Measurements from ENCODE around the gene FOXE1.
A peak's percentile ranks its signal among the peaks of the same experiment; 100 is the strongest.

The FOXE1 gene

DNA sequence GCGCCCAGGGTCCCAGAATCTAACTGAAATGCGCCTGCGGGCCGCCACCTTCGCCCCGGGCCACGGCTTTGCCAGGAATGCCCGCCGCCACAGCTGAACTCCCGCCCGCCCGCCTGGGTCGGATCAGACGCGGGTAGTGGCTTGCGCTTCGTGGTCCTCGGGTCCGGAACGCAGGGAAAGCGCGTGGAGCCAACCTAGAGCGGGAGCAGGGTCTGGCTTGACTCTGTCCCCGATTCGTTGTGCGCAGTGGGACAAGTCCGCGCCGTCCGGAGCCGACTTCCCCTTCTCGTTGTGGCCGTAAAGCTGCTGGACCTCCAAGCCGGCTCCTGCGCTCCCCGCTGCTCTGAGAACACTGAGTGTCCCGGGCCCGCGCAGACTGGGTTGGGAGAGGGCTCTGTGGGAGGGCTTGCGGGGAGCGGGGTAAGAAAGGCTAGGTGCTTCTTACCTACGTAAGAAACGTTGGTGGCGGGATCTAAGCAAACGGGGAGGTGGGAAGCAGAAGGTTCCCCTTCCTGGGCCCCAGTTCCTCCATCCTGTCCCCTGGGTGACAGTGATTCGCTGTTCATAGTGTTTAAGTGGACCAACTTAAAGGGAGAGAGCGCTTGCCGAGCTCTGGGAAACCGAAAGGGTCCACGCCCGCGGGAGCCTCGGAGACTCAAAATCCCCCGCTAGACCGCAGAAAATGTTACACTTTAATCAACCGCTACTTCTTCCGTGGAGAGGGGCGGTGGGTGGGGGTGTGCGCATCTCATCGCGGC is 4.4 kb upstream of the FOXE1 start:
- no peak for DNase-seq

DNA sequence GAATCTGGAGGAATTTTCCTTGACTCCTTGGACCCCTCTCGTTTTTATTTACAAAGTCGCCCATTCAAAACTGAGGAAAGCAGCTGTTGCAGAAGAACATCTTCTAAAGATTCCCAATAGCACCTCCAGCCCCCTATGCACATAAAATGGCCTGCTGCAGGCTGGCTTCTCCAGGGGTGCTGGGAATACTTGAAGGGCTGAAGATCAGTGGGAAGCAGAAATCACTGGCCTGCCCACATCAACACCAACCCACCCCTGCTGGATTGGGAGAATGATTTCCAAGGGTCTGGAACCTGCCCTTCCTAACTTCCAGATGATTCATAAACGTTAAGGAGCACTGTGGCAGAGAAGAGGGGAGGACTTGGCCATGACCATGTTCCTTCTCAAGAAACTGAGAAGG is 3.0 kb upstream of the FOXE1 start:
- no peak for DNase-seq

DNA sequence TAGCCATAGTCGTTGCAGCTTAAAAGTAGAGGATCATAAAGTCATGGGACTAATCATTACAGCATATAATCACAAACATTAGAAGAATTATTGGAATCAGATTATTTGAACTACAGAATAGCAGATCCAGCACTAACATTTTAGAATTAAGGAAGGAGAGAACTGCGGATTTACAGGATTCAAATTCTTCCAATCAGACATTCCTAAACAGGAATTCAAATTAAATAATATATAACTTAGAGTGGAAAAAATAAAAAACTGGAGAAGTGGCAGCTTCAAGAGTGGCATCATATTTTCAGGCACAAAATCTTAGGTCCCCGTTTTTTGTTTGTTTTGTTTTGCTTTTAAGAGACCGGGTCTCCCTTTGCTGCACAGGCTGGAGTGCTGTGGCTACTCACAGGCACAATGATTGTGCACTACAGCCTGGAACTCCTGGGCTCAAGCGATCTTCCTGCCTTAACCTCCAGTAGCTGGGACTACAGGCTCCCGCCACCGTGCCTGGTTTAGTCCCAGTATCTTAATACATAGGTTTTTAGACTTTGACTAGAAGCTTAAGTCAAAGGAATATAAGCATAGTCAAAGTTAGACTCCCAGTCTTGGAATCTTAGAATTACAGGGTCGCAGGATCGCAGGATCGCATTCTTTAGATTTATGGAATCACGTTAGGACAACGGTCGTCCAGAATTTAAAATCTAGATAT is 2.1 kb upstream of the FOXE1 start:
- no peak for DNase-seq

DNA sequence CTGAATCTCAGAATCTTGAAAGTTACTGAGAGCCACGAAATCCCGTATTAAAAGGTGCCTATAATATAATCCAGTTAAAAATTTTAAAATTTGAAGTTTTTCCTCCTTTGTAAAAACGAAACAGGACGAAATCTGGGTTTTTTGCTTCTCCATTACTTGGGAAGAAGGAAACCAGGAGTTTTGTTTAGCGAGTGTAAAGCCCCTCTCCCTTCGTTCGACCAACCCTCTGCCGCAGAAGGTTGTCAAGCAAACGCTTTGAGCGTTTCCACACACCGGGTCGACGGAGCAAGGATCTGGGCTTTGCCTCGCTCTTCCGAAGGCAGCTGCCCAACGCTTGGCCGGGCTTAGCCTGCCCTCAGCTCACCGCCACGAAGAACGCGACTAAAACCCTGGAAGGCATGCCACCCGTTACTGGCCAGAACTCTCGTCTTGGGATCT is 1.6 kb upstream of the FOXE1 start:
- no peak for DNase-seq

DNA sequence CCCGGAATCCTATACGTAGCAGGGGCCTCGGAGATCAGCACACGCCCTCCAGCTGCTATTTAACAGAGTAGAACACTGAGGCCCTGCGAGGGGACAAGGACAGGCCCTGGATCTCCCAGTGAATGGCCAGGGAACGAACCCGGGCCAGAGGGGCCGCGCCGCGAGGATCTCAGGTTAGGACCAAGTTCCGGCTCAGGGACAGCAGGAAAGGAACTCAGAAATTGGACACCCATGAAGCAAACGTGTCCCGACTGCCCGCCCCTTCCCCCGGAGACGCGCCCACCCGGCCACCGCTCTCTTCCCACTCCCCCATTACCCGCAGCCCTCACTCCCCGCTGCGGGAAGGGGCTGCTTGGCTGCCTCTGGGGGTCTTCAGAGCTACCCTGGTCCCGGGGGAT is 1.0 kb upstream of the FOXE1 start:
- no peak for DNase-seq

DNA sequence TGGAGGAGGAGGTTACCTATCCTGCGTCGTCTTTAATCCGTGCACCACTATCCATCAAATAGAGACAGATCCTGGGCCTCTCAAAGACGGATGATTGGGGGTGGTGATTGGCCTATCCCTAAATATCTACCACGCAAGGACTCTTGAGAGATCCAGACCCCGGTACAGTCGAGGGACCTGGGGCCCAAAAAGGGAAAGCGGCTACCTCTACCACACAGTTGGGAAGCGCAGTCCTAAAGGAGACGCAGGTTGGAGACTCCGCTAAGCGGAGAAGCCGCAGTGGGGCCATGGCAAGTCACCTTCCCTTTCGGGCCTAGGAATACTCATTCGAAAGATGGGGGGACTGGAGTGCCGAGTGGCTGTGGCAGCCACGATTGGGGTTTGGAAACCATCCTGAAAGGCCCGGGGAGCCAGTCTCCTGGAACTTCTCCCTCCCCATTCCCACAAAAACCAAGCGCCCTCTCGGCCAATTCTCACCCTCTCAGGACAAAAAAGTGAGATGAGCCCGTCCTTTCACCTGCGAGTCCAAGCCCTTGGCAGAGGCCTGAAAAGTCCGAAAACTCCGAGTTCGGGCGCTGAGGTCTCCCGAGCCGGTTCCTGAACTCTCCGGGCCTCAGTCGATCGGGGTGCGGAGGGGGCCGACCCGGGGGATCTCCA is 499 bp upstream of the FOXE1 start:
- no peak for DNase-seq

DNA sequence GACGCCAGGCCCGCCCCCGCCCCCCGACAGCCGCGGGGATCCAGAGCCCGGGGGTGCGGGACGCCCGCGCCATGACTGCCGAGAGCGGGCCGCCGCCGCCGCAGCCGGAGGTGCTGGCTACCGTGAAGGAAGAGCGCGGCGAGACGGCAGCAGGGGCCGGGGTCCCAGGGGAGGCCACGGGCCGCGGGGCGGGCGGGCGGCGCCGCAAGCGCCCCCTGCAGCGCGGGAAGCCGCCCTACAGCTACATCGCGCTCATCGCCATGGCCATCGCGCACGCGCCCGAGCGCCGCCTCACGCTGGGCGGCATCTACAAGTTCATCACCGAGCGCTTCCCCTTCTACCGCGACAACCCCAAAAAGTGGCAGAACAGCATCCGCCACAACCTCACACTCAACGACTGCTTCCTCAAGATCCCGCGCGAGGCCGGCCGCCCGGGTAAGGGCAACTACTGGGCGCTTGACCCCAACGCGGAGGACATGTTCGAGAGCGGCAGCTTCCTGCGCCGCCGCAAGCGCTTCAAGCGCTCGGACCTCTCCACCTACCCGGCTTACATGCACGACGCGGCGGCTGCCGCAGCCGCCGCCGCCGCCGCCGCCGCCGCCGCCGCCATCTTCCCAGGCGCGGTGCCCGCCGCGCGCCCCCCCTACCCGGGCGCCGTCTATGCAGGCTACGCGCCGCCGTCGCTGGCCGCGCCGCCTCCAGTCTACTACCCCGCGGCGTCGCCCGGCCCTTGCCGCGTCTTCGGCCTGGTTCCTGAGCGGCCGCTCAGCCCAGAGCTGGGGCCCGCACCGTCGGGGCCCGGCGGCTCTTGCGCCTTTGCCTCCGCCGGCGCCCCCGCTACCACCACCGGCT is 1.0 kb downstream of the FOXE1 start:
- peak; percentile 49 to 55 for DNase-seq

DNA sequence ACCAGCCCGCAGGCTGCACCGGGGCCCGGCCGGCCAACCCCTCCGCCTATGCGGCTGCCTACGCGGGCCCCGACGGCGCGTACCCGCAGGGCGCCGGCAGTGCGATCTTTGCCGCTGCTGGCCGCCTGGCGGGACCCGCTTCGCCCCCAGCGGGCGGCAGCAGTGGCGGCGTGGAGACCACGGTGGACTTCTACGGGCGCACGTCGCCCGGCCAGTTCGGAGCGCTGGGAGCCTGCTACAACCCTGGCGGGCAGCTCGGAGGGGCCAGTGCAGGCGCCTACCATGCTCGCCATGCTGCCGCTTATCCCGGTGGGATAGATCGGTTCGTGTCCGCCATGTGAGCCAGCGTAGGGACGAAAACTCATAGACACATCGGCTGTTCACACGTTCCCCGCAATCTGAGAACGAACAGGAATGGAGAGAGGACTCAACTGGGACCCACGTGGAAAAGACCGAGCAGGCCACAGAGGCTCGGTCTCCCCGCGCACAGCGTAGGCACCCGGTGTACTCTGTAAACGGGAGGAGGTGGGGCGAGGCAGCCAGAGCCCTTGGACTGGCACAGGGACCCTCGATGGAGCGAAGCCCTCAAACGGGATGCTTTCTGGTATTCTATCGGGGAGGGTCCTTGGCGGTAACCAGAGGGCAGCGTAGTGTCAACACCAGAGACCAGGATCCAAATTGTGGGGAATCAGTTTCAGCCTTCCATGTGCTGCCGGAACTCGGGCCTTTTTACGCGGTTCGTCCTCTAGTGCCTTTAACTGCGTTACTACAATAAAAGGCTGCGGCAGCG is 1.9 kb downstream of the FOXE1 start:
- DNase-seq: no peak

DNA sequence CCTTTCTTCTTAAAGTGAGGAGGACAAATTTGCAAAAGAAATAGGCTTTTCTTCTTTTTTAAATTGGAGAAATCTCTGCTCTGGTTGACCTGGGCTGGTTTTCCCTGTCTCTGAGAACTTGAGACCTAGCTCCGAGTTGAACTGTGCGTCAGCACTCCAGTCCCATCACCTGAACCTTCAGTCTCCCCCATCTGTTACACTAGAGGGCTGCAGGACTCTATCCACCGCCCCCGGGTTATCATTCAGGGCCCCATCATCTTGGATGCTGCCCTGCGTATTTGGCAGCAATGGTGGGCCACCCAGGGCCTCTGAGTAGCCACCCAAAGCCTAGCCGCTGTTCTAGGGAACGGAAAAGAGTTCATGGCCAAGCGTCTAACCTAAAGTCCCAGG is 2.5 kb downstream of the FOXE1 start:
- no peak for DNase-seq

DNA sequence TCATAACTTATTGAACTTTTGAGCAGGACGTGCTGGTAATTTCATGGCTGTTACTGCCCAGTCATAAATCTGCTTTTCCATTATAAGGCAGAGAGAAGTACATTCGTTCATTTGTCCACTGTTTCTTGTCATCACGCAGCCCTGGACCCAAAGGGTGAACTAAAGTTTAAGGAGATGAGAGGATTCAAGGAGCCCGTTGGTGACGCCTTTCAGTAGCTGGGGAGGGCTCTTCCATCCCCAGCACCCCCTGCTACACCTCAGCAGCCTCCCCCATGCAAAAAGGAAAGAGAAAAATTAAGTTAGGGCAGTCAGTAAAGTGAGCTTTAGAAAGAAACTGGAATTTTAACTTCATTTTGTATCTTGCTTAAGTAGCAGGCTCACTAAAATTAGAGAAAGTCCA is 2.9 kb downstream of the FOXE1 start:
- DNase-seq: no peak

DNA sequence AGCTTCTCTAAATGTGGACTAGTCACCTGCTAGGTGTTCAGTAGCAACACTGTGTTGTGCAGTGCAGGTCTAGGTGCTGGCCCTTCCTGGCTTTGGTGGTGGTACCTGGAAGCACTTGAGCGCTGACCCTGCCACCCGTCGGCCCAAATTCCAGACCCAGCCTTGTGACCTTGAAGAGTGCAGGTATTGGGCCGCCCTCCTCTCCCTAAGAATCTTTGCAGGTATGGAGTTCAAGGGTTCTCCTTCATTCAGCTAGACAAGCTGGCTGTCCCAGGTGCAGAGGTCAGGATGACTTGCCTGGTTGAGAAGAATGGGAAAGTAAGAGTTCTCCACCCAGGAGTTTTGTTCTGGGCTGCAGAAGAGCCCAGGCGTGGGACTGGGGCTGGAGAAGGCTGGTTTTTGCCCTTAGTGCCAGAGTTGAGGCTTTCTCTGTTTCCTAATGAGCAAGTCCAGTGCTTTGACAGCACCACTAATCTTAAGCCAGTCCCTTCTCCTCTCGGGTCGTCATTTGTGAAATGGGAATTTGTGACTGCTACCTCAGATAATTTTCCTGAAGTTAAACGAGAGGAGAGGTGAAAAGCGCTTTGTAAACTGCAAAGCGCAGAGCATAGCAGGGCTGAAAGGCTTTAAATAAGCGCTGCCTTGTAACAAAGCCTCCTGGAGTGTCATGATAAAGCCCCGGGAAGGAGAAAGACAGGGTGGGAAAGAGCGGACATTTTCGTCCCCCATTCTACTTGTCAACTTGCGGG is 4.0 kb downstream of the FOXE1 start:
- DNase-seq: no peak

DNA sequence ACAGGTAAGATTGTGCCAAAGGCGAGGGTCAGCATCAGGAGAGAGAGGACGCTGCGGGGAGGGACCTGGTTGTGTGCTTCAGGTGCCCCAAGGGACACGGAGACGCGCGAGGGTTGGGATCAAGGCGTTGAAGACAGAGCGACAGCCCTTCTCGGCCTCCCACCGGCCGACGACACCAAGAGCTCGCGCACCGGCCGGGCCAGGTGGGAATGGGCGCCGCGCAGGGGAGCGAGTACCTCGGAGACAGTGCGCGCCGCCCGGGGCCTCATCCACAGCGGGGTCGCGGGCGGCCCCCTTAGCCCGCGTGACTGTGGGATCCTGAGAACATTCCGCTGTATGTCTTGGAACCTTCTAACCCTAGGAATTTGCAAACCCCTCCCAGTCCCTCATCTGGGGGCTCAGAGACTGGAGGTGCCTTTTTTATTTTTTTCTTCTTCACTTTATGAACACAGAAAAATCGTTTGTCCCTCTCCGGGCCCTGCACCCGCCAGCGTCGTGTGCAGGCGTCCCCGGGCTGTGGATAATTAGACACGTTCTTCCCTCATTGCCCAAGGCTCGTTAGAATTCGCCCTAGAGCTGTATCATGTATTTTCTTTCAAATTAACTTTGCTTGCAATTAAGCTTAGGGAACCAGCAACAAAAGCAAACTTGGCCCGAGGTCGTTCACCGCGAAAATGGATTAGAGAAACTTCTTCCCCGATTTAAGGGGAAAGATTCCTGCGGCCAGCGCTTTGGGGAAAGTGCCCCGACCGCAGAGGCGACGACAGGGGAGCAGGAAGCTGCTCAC is 4.8 kb downstream of the FOXE1 start:
- no peak for DNase-seq

DNA sequence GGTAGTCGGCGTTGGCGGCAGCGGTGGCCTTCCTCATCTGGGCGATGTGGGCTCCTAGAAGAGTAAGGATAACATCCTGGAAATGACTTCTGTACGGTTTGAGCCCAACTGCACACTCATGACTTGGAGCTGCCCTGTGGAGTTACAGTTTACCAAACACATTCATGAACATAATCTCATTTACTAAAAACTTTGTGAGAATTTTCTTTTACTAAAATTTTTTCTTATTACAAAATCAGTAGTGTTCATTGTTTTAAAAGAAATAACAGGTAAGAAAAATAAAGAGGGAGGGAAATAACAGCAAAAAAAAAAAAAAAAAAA is 5.3 kb downstream of the FOXE1 start:
- no peak for DNase-seq

DNA sequence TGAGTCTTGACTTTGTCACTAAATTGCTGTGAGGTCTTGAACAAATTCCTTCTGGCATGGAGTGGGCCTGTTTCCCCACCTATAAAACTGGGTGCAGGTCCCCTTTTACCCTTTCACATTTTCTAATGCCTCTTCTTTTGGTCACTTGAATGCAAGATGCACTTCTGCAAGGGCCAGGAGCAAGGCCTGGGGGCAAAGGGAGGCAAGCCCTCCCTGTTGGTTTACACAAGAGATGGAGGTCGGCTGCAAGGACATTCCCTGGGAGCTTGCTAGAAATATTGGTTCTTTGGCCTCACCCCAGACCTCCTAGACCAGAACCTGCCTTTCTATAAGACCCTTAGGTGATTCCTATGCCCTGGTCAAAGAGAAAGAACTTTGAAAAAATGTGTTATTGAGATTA is 5.8 kb downstream of the FOXE1 start:
- DNase-seq: no peak

DNA sequence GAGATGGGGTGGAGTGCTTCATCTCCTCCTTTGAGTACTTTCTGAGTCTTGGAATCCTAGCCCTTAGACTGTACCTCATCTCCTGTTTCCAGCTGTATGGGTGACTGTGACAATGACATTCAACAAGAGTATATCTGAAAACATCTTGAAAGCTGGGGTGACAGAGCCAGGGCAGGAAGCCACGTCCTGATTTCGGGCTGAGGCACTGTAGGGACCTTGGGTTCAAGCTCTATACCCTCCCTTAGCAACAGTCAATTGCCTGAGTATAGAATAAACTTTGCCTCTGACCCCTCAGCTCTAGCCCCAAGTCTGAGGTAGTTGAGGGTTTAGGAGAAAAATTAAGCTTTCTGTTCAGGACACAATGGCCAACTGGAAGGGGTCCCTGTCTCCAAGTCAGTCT is 6.3 kb downstream of the FOXE1 start:
- no peak for DNase-seq

DNA sequence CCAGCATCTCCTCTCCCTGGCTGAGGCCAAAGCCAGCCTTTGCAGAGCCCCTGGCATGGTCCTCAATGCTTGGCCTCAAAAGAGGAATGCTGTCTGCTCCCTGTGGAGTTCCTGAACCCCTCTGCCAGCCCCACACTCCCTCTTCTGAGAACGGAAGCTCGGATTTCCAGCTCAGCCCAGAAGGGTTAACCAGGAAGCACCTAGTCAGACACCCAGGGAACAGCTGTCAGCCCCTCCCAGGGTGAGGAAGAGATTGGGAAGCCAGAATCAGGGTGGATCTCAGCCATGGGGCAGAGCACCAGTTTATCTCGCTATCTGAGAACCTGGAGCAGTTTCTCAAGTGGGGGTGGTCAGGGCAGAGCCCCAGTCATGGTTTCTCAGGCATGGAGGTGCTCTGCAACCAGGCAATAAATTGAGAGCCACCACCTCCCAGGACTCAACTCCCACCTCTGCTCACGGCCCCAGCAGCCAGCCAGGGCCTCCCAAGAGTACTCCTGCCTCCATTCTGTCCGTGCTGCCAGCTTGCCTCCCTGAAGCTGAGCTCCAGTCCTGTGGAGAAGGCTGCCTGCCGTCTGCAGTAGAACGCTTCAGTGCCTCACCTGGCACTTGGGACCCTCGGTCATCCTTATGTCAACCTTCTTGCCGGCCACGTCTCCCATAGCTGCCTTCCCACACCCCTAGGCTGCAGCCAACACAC is 7.6 kb downstream of the FOXE1 start:
- no peak for DNase-seq

DNA sequence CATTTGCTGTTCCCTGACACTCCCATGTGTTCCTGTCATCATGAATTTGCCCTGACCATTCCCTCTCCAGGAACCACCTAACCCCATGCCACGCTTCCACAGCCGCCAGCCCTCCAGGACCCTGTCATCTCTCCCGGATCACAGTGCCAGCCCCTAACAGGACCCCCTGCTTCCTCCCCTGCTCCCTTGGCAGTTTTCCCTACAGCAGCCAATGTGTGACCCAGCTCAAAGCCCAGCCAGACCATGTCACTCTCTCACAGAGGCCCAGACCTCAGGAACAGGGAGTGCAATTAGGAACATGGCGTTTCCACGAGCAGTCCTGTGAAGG is 8.1 kb downstream of the FOXE1 start:
- no peak for DNase-seq

DNA sequence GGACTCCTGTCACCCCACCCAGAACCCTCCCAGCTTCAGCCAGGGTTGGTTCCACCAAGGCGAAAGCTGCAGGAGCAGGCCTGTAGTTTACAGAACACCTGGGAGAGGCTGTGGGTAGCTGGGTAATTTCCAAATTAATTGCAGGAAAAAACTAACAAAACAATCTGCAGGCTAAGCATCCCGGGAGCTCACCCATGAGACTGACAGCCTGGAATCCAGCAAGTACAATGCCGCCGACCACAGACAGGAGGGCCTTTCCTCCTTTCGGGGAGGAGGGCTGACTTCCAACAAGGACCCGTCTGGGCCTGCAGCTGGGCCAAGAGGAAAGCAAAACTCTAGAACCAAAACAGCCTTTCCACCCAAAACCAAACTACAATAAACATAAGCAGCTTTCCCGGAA is 10.3 kb downstream of the FOXE1 start:
- DNase-seq: no peak

DNA sequence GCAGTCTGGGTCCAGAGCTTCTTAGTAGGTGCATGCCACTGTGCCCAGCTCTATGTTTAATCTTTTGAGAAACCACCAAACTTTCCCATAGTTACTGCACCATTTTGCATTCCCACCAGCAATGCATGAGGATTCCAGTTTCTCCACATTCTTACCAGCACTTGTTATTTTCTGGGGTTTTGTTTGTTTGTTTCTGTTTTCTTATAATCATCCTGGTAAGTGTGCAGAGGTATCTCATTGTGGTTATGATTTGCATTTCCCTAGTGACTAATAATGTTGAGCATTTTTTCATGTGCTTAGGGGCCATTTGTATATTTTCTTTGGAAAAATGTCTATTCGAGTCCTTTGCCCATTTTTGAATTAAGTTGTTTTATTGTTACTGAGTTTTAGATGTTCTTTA is 11.4 kb downstream of the FOXE1 start:
- no peak for DNase-seq

DNA sequence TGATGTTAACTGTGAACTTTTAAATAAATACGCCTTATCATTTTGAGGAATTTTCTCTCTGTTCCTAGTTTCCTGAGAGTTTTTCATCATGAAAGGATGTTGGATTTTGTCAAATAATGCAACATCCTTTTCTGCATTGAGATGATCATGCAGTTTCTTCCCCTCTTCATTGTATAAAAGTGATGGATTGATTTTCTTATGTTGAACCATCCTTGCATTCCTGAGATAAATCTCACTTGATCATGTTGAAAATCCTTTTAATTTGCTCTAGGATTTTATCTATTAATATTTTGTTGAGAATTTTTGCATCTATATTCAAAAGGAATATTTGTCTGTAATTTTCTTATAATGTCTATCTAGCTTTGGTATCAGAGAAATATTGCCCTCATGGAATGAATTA is 13.3 kb downstream of the FOXE1 start:
- DNase-seq: no peak

DNA sequence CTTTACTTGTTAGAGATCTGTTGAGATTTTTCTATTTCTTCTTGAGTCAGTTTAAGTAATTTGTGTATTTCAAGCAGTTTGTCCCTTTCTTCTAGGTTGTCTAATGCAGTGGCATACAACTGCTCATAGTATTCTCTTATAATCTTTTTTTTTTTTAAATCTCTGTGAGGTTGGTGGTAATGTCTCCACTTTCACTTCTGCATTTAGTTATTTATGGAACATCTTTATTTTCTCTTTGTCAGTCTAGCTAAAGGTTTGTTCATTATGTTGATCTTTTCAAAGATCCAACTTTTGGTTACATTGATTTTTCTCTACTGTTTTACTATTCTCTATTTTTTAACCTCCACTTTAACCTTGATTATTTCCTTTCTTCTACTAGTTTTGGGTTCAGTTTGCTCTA is 13.8 kb downstream of the FOXE1 start:
- no peak for DNase-seq
